ENCODE data around the gene CD33.
"Not testable (repeated sequence)": the region's sequence is repeated elsewhere in the genome, so short reads cannot be mapped to it uniquely, and the experiment has no call there.

CD33 gene

GRCh38 chr19:51204321-51204720 lies 20.6 kb upstream of the CD33 start:
- in situ Hi-C loops (cut with HindIII; ENCODE audit: low sequenced_read_pairs) = no loop called here
- no peak overlapping the region for H3K4me3 ChIP-seq (ENCODE audit: low read depth, low read length)
- TF ChIP-seq CTCF (IDR thresholded peaks at IDR 0.05; ENCODE audit: low read depth, low read length, missing control alignments) = no peak
- DNase-seq (ENCODE audit: low read depth) = no peak

- in situ Hi-C loops (cut with HindIII; ENCODE audit: low sequenced_read_pairs) = no loop called here
Observed at GRCh38 chr19:51207747-51208146, 17.1 kb upstream of the CD33 start.

GRCh38 chr19:51210191-51210784 lies 14.6 kb upstream of the CD33 start:
- in situ Hi-C loops (cut with HindIII; ENCODE audit: low sequenced_read_pairs) = no loop called here
- H3K4me3 ChIP-seq (ENCODE audit: low read depth, low read length) = no peak overlapping the region
- no peak for TF ChIP-seq CTCF (IDR thresholded peaks at IDR 0.05; ENCODE audit: low read depth, low read length, missing control alignments)
- DNase-seq (ENCODE audit: low read depth) = no peak

More at GRCh38 chr19:51207747-51208146, 17.1 kb upstream of the CD33 start:
- DNase-seq (ENCODE audit: low read depth) = no peak
- no peak for TF ChIP-seq CTCF (IDR thresholded peaks at IDR 0.05; ENCODE audit: low read depth, low read length, missing control alignments)
- no peak overlapping the region for H3K4me3 ChIP-seq (ENCODE audit: low read depth, low read length)

GRCh38 chr19:51210874-51211361 lies 14.0 kb upstream of the CD33 start:
- H3K4me3 ChIP-seq (ENCODE audit: low read depth, low read length); DNase-seq (ENCODE audit: low read depth); in situ Hi-C loops (cut with HindIII; ENCODE audit: low sequenced_read_pairs): not testable (repeated sequence)

GRCh38 chr19:51211833-51212232 lies 13.0 kb upstream of the CD33 start:
- TF ChIP-seq CTCF (IDR thresholded peaks at IDR 0.05; ENCODE audit: low read depth, low read length, missing control alignments) = no peak
- H3K4me3 ChIP-seq (ENCODE audit: low read depth, low read length) = no peak overlapping the region
- in situ Hi-C loops (cut with HindIII; ENCODE audit: low sequenced_read_pairs) = no loop called here
- DNase-seq (ENCODE audit: low read depth) = no peak

- no peak overlapping the region for H3K4me3 ChIP-seq (ENCODE audit: low read depth, low read length)
- in situ Hi-C loops (cut with HindIII; ENCODE audit: low sequenced_read_pairs) = no loop called here
- DNase-seq (ENCODE audit: low read depth) = no peak
- TF ChIP-seq CTCF (IDR thresholded peaks at IDR 0.05; ENCODE audit: low read depth, low read length, missing control alignments) = no peak
Observed at GRCh38 chr19:51219307-51219706, 5.6 kb upstream of the CD33 start.

GRCh38 chr19:51219971-51220370 lies 4.9 kb upstream of the CD33 start:
- in situ Hi-C loops (cut with HindIII; ENCODE audit: low sequenced_read_pairs) = no loop called here
- H3K4me3 ChIP-seq (ENCODE audit: low read depth, low read length) = no peak overlapping the region

More at GRCh38 chr19:51219971-51220370, 4.9 kb upstream of the CD33 start:
- DNase-seq (ENCODE audit: low read depth) = no peak
- no peak for TF ChIP-seq CTCF (IDR thresholded peaks at IDR 0.05; ENCODE audit: low read depth, low read length, missing control alignments)

Measured in astrocyte of the cerebellum (primary cell).